ENCODE measurements around the gene P2RX5.

- no peak for TF ChIP-seq YY1 (IDR thresholded peaks at IDR 0.05; ENCODE audit: insufficient read depth, insufficient read length)
- TF ChIP-seq SUZ12 (IDR thresholded peaks at IDR 0.05; ENCODE audit: extremely low read depth, insufficient read depth, insufficient read length), result no peak
- TF ChIP-seq ZNF274 (IDR thresholded peaks at IDR 0.05; ENCODE audit: low read depth, low read length), result no peak
Measured at GRCh38 chr17:3688027-3688553, 7.9 kb downstream of the P2RX5 start.
